Fibroblast of upper back skin (primary cell): Measurements from ENCODE around the gene MAN1C1.

Experiments used
- DNase-seq: peaks from one replicate; pipeline ENCODE4 v3.0.0-alpha.2; 2013

Gene MAN1C1

GRCh38 chr1:25765923-25766589, 149.5 kb downstream of the MAN1C1 start:
- DNase-seq = no peak

- DNase-seq = no peak
These were observed 150.3 kb downstream of the MAN1C1 start for GRCh38 chr1:25766721-25767436.

GRCh38 chr1:25767437-25767770, 150.8 kb downstream of the MAN1C1 start:
- DNase-seq = no peak

DNA sequence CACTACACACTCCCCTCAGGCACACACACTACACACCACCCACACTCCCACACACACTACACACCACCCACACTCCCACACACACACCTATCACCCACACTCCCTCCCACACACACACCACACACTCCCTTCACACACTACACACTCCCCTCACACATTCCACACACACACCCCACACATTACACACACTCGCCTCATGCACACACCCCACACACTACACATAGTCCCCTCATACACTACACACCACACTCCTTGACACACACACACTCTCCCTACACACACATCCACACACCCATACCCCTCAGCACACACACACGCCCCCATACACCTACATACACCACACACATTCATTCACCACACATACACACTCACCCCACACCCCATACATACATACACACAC, 152.4 kb downstream of the MAN1C1 start:
- no peak for DNase-seq

DNA sequence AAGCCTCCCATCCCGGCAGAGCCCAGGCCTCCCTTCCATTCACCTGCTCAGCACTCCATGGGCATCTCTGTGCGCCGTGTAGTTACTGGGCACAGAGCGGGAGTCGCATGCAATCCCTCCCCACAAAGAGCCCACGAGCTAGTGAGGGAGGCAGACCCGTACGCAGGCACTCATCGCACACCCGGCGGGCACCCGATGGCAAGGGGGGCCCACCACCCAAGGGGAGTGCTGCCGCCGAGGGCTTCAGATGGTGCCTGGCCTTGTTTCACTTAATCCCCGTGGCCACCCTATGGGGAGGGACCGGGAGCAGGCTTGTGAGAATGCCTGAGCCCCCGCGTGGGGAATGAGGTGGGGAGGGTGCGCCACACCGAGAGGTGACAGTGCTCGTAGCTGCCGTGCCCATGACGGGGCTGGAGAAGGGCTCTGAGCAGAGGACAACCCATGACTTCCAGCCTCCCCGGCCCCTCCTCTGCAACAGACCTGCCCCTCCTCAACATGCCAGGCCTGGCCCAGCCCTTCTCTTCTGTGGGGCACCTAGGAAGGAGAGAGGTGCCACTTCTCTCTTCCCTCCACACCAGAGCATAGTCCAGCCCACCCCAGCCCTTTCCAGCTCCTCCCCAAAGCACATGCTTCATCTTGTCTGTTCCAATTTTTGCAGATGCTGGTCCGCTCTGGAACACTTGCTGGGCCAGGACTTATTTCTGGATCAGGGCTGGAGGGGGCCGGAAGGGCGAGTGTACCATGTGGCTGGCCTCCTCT, 153.2 kb downstream of the MAN1C1 start:
- DNase-seq = no peak

- DNase-seq = no peak
These were observed 154.1 kb downstream of the MAN1C1 start for GRCh38 chr1:25770541-25771220.

DNA sequence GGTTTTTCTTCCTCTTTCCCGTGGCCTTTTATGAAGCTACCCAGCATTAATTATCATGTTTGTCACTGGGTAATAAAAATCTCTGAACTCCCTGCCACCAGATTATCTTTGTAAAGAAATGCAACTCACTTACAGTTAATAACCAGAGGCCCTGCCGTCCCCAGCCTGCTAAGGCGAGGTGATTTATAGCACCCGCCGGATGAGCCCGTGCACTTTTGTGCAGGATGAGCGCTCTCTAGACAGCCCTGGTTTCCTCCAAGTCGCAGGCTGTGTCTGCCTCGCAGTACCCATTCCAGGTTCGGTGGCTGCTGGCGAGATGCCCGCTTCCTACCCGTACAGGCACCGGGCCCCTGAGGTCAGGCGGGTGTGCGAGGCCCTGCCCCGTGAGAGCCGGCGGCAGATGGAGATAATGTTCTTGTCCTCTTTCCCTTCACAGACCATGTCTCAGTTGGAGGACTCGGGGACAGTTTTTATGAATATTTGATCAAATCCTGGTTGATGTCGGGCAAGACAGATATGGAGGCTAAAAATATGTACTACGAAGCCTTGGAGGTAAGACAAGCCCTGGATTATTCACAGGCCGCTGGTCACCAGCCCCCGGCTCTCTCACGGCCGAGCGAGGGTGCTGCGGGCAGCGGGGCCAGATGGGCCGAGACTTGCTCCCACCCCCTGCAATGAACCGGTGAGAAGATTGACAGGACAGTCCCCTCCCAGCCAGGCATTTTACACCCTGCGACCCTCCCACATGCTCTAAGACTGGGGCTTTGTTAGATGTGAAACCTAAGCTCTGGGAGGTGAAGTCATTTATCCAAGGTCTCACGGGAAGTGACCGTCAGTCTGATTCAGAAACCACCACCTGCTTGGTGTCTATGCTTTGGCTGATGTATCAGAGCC, 154.9 kb downstream of the MAN1C1 start:
- no peak for DNase-seq

GRCh38 chr1:25772164-25772563, 155.6 kb downstream of the MAN1C1 start:
- DNase-seq = no peak

GRCh38 chr1:25772692-25773245, 156.2 kb downstream of the MAN1C1 start:
- no peak for DNase-seq

DNA sequence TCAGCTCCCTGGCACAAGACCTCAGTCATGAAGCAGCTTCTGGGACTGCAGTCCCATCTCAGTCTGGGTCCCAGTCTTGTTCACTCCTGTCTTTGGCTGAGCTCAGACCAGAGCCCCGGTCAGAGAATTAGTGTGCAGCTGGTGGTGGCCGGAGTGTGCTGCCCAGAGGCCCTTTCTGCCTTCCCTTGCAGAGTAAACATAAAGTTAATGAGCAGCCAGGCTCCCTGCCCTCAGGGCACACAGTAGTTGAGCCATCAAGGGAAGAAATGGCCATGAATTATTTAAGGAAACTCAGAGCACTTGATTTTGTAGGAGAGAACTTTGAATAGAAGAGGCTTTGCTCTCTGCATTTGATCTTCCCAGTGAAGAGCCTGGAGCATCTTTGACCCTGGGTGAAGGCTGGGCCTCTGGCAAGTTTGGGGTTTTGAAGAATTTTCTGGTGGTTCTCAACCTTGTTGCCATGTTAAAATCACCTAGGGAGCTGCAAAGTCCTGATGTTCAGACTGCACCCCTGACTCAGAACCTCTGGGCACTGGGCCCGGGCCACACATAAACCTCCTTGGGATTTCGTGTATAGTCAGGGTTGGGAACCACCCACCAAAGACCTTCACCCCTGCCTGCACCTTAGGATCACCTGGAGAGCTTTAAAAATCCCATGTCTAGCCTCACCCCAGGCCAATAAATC, 157.0 kb downstream of the MAN1C1 start:
- DNase-seq = no peak

DNA sequence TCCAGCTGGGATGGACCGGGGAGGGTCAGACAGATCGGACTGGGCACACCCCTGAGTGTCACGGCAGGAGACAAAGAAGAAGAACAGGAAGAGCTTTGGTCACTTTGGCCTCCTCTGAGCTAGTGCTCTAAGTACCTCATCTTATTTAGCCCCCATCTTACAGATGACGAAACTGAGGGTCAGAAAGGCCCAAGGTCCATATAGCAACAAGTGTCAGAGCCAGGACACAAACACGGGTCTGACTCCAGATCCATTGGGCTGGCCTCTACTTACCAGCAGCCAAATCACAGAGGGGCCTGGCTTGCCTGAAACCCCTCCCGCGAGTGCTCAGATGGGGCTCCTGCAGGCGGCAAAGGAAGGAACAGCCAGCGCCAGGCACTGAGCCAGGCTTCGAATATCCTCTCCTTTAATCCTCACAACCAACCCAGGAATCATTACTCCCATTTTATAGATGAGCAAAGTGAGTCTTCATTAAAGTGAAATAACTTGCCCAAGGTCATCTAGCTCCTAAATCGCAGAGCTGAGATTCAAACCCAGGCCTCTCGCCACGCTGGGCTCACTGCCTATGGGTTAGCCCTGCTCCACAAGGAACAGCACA, 157.7 kb downstream of the MAN1C1 start:
- DNase-seq = no peak

DNA sequence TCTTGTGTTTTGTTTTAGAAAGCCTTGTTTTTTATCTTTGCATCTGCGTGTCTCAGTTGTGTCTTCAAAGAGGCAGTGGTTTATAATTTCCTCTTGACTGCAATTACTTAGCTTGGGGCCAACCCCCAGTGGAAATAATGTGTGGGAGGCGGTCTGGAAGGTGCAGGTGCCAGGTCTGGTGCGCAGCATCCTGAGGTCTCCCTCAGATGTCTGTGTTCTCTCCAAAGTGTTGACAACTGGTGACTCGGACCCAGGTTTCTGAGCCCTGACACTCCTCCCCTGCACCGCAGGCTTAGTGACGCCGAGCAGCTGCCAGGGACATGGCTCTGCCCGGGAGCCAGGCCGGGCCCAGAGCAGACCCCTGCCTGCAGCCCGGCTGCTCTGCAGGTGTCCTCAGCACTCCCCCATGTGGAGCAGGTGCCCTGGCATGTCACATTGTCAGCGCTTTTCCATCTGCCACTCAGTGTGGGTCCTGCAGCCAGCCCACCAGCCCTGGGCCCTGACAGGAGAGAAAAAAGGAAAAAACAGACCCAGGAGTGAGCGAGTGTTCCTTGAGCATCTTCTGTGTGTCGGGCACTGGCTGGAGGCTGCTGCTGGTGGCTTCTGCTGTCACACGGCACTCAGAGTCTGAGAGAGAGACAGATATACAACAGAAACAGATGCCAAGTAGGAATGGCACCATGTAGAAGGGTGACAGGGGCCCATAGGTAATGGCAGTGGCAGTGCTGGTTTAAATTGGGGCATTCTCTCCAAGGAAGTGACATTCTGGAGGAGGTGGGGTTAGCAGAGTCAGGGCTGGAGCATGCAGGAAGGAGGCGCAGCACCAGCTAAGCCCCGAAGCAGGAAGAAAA, 158.6 kb downstream of the MAN1C1 start:
- DNase-seq = no peak

- DNase-seq = no peak
These were observed 162.8 kb downstream of the MAN1C1 start for GRCh38 chr1:25779388-25779787.

- no peak for DNase-seq
These were observed 163.3 kb downstream of the MAN1C1 start for GRCh38 chr1:25779894-25780293.

- DNase-seq = peak; percentile 44
These were observed 163.9 kb downstream of the MAN1C1 start for GRCh38 chr1:25780318-25781129.

DNA sequence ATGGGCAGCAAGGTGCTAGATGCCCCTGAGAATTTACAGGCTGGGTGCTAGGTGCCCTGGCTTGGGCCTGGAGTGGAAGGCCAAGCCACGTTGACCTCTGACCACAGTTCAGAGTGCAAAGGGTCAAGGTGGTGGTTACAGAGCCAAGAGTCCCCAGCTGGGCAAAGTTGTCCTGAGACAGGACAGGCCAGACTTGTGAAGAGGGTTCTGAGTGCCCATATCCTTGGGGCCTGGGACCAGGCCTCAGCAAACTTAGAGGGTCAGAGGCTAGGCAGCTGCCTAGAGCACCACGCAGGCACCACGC, 164.5 kb downstream of the MAN1C1 start:
- no peak for DNase-seq

DNA sequence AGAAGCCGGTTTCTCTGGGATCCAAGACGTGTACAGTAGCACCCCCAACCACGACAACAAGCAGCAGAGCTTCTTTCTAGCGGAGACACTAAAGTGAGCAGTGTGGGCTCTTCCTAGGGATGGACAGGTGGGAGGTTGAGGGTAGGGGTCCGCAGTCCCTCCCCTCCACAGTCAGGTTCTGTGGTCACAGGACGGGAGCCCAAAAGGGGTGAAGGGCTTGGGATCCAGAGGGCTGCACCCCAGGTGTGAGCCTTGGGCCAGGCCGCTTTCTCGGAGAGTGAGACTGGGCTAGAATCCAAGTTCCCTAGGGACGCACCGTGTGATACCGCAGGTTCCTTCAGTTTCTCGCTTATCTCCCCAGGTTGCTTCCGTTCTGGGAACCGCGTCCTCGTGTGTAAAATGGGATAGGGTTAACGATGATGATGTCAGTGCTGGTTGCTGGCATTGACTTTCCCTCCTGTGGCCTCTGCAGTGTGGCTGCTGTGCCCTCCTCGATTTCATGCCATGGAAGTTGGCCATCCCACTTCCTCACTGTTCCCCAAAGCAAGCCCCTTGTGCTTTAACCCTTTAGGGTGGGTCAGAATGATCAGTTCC, 166.1 kb downstream of the MAN1C1 start:
- no peak for DNase-seq

DNA sequence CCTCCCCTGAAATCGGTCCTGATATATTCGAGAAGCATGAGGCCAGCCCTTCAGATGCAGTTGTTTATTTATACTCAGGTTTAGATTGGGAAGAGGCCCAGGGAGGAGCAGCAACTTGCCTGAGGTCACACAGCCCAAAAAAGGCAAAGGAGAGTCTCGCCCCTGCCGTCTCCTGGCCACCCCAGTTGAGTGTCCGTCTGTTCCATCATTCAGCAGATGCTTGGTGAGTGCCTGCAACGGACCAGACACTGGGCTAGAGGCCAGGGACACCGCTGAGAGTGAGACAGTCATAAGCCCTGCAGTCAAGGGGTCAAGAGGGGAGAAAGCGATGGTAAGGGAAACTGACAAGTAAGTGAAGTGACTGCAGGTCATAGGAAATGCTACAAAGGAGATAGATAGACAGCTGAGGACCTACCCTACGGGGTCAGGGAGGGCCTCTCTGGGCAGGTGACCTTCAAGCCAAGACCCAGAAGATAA, 168.0 kb downstream of the MAN1C1 start:
- no peak for DNase-seq
